NCI-H446 treated with DMSO at 0.1 percent for 48 hours (cell line): ENCODE results near the gene NCBP3.

ENCODE experiments used
- DNase-seq: peaks from one replicate; lab custom pipeline; 2025; lab: John Stamatoyannopoulos, UW

The NCBP3 gene

DNA sequence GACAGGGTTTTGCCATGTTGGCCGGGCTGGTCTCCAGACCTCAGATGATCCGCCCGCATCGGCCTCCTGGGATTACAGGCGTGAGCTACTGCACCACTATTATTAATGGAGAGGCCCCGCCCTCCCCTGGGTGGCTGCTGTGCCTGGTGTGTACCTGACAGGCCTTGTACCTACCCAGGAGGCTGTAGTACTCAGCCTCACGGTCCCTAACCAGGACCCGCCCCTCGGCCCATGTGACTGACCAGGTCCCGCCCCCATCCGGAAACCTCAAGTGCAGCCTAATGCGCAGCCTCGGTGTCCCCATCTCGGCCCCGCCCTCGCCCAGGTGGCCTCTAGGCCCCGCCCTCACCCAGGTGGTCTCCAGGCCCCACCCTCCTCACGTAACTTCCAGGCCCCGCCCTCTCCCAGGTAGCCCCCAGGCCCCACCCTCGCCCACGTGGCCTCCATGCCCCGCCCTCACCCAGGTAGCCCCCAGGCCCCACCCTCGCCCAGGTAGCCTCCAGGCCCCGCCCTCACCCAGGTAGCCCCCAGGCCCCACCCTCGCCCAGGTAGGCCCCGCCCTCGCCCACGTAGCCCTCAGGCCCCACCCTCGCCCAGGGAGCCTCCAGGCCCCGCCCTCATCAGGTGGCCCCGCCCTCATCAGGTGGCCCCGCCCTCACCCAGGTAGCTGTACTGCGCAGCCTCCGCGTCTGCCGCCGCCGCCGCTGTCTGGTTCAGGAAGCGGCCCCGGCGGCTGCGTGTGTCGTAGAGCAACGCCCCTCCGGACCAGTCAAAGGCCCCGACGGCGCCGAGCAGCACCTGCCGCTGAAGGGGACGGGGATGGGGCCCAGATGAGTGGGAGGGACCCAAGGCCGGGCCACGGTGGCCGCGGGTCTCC is 91.3 kb downstream of the NCBP3 start:
- no peak for DNase-seq

DNA sequence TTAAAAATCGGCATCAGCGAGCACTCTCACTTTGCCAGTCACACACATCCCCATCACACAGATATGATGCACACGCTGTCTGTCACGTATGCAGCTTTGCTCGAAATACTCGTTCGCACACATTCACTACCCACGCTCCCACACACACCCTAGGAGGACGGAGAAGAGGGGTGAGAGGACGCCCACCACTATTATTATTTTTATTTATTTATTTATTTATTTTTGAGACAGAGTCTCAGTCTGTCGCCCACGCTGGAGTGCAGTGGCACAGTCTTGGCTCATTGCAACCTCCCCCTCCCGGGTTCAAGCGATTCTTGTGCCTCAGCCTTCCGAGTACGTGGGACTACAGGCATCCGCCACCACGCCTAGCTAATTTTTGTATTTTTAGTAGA is 92.0 kb downstream of the NCBP3 start:
- no peak for DNase-seq

DNA sequence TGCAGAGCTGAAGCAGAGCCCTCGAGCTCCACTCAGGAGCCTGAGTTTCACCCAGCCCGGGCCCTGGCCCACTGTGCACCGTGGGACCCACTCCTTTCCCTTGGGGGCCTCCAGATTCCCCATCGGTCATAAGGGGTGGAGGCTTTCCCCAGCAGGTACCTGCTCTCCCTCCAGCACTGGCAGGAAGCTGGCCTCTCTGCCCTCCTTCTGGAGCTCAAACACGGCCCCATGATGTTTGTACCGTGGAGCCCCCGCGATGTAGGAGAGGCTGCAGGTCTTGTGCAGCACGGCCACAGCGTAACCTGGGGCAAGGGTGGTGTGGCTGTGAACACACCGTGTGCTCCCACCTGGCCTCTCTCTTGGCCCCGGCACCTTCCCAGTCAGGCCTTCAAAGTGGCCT is 92.4 kb downstream of the NCBP3 start:
- DNase-seq, result no peak
